Measurements from ENCODE around the gene RTBDN.
A peak's percentile ranks its signal among the peaks of the same experiment; 100 is the strongest.

The RTBDN gene

DNA sequence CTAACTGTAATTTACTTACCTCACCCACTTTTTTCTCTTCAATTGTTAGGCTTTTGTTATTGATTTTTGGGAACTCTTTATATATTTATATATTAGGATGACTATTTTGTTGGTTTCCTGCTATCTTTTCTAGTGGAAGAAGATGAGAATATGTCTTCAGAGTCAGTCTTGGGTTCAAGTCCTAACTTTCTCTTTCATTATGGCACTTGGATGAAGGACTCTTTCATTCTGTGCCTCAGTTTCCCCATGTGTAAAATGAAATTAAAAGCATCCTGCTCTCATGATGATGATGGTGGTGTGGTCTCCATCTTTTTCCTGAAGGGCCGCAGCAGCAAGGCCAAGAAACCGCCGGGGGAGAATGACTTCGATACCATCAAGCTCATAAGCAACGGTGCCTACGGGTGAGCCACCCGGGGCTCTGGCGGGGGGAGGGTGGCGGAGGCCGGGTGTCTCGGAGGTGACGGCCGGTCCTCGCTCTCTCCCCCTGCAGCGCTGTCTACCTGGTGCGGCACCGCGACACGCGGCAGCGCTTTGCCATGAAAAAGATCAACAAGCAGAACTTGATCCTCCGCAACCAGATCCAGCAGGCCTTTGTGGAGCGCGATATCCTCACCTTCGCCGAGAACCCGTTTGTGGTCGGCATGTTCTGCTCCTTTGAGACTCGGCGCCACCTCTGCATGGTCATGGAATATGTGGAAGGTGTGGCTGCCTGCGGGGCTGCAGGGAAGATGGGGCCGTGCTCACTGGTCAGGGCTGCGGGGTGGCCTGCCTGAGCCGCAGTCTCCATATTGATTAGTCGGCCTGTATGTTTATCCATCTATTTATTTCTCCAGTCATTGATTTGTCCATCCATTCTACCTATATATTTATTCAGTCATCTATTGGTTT lies 23.9 kb upstream of the RTBDN start:
- intact Hi-C loops (cut with DNase I) = no loop called here
- peak in 1 of 10 donors; percentile 73 for DNase-seq

DNA sequence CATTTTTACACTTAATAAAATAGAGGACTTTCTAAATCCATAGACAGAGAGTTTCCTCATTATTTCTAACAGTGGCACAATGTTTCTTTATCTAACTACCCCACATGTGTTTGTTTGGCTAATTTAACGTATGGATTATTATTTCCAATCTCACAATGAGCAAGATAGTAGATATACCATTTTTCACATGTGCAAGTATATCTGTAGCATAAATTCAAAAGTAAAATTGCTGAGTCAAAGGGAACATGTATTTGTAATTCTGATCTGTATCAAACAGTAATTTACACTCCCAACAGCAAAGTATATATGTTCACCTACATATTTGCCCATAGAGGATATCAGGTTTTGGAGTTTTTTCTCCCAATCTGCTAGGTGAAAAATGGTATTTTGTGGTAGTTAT lies 22.3 kb upstream of the RTBDN start:
- no peak for DNase-seq
- intact Hi-C loops (cut with DNase I) = no loop called here

- intact Hi-C loops (cut with DNase I) = loop anchor here (5.0 kb wide), 1 partner anchor 70 kb away; the partner anchor contains the start of gene HOOK2
- DNase-seq = peak; percentile 74 to 97 (median 86)
These were observed 13.1 kb upstream of the RTBDN start for GRCh38 chr19:12847159-12848139.

GRCh38 chr19:12846613-12847012 lies 12.2 kb upstream of the RTBDN start:
- intact Hi-C loops (cut with DNase I) = loop anchor here (5.0 kb wide), 1 partner anchor 69 kb away; the partner anchor contains the start of gene HOOK2

DNA sequence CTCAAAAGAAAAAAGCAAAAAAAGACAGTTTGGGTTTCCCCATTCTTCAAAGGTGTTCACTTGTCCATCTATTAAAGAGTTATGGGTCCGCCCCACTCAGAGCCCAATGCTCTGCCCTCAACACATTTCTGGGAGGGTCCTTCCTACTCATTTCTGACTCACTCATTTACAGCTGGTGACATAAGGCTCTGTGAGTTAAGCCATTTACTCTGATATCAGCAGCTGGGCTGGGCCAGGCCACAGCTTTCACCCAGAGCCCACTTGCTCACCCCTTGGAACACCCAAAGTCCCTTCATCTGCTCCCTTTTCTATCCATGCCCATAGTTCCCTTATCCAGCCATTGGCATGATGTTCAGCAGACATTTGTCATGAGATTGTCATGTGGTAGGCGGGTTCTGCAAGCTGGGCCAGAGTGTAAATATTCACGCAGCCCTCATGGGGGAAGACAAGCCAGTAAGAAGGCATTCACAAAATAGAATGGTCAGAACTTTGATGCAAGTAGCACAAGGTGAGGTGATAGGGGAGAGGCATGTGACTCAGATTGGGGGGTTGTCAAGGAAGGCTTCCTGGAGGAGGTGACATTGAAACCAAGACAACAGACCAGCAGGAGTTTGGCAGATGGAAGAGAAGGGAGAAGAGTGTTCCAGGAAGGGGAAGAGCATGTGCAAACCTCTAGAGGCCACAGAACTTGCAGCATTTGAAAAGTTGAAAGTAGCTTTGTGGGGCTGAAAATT lies 9.8 kb upstream of the RTBDN start:
- DNase-seq = peak in 1 of 10 donors; percentile 2
- intact Hi-C loops (cut with DNase I) = no loop called here

More at GRCh38 chr19:12846613-12847012, 12.2 kb upstream of the RTBDN start:
- peak in 2 of 10 donors; percentile 70 to 83 for DNase-seq

GRCh38 chr19:12843328-12843727 lies 8.9 kb upstream of the RTBDN start:
- DNase-seq = peak in 2 of 10 donors; percentile 37 to 82
- intact Hi-C loops (cut with DNase I) = no loop called here

- intact Hi-C loops (cut with DNase I) = no loop called here
- peak in 1 of 10 donors; percentile 16 for DNase-seq
These were observed 8.1 kb upstream of the RTBDN start for GRCh38 chr19:12842511-12842910.

- DNase-seq = peak in 7 of 10 donors; percentile 19 to 93 (median 60)
- intact Hi-C loops (cut with DNase I) = no loop called here
These were observed 6.7 kb upstream of the RTBDN start for GRCh38 chr19:12841094-12841493.

GRCh38 chr19:12840091-12841079 lies 6.0 kb upstream of the RTBDN start:
- intact Hi-C loops (cut with DNase I) = no loop called here
- peak in 8 of 10 donors; percentile 44 to 95 (median 68) for DNase-seq

DNA sequence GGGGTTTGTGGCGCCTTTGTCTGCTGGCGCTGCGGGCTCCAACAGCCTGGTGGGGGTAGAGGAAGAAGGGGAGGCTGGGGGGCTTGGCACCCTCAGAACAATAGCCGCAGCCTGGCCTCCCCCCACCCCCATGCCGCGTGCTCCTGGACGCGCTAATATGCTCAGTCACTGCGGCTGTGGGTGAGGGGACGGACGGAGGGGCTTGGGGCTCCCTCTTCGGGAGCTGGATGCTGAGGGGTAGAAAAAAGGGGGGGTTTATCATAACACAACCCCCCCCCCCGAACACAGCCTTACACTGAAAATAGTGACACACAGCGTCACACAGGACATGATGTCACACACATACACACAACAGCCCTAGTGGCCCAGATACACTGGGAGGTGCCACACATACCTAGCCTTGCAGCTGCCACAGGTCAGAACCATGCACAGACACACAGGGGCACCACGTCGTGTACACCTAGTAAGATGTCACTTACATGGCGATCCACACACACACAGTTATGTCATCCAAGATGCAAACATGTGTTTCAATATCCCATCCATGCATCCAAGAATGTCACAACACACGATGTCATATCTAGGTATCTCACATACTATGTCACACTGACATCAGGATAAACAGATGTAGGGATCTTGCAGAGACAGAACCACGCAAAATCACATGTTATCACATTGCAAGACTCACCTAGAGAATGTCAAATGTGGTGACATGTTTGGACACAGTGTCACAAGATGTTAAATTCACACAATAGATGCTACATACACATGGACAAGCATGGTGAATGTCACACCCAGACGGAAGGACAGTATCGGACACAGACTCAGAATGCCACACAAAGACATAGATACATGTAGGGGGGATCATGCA lies 4.7 kb upstream of the RTBDN start:
- intact Hi-C loops (cut with DNase I) = no loop called here
- DNase-seq = peak in 3 of 10 donors; percentile 8 to 61 (median 22)

GRCh38 chr19:12838182-12838885 lies 4.0 kb upstream of the RTBDN start, which contains the start of gene MAST1:
MAST1 (plus strand) TSS chr19:12838515; CDS start chr19:12838573, 58 bp downstream.
- peak; percentile 32 to 95 (median 64) for DNase-seq
- intact Hi-C loops (cut with DNase I) = no loop called here

GRCh38 chr19:12837225-12837624 lies 2.8 kb upstream of the RTBDN start:
- intact Hi-C loops (cut with DNase I) = no loop called here
- DNase-seq = peak in 1 of 10 donors; percentile 11

- no peak for DNase-seq
- intact Hi-C loops (cut with DNase I) = no loop called here
These were observed 2.1 kb upstream of the RTBDN start for GRCh38 chr19:12836529-12836863.

GRCh38 chr19:12834976-12835757 lies 788 bp upstream of the RTBDN start:
- intact Hi-C loops (cut with DNase I) = no loop called here
- DNase-seq = peak in 8 of 10 donors; percentile 23 to 93 (median 66)

GRCh38 chr19:12833738-12834565 lies 427 bp downstream of the RTBDN start:
- intact Hi-C loops (cut with DNase I) = no loop called here
- DNase-seq = peak in 6 of 10 donors; percentile 40 to 88 (median 68)

- intact Hi-C loops (cut with DNase I) = no loop called here
- peak in 1 of 10 donors; percentile 8 for DNase-seq
These were observed 1.0 kb downstream of the RTBDN start for GRCh38 chr19:12833418-12833737.

All from posterior cingulate gyrus (tissue), 11 donors.